Panc1 (cell line): ENCODE results near the gene EIF3B. TPM values are rescaled to one million over a fixed set of nuclear protein-coding genes. Genes with fewer than 3 reads are reported as not detected.
A peak's percentile ranks its signal among the peaks of the same experiment; 100 is the strongest.
"Not testable (repeated sequence)": the region's sequence is repeated elsewhere in the genome, so short reads cannot be mapped to it uniquely, and the experiment has no call there.

Experiments
- ATAC-seq: fragments of 200-7000 bp; cut with Tn5 transposase; 2 replicates; pipeline ENCODE4 v1.9.1; 2020; ENCODE audit warnings: mild to moderate bottlenecking, moderate library complexity
- BruUV-seq: library from RNA; stranded (reverse); fragments of 400-500 nt; replicated peaks from 2 replicates; lab custom pipeline; 2021; lab: Mats Ljungman, UMichigan
- CTCF ChIA-PET: fragments of 300-600 bp; sonication (Branson Sonifier 250); formaldehyde crosslinking; loops from one replicate; lab custom pipeline; 2022; ENCODE audit warnings: antibody characterized with exemption; lab: Charles Lee
- POLR2A ChIA-PET: fragments of 300-600 bp; sonication (Branson Sonifier 250); formaldehyde crosslinking; loops from one replicate; lab custom pipeline; 2022; ENCODE audit warnings: antibody characterized with exemption; lab: Charles Lee
- DNase-seq: peaks from one replicate; pipeline ENCODE4 v3.0.0-alpha.2; 2010; ENCODE audit warnings: low read depth, low spot score
- H3K27ac ChIP-seq: 2 replicates; pipeline ENCODE4 v1.5.1; 2011; ENCODE audit warnings: mild to moderate bottlenecking, low read length, inconsistent platforms
- H3K27me3 ChIP-seq: fragments of 200-500 bp; sonication (Bioruptor generic); 2 replicates; pipeline ENCODE4 v1.6.0; 2014; ENCODE audit warnings: low read length, inconsistent platforms; ENCODE audit not compliant: control insufficient read depth, insufficient read depth
- H3K36me3 ChIP-seq: fragments of 200-500 bp; sonication (Bioruptor generic); 2 replicates; pipeline ENCODE4 v1.5.1; 2014; ENCODE audit warnings: inconsistent platforms, mild to moderate bottlenecking, low read length, moderate library complexity; ENCODE audit not compliant: control insufficient read depth, insufficient read depth
- H3K4me1 ChIP-seq: 2 replicates; pipeline ENCODE4 v1.5.1; 2011; ENCODE audit warnings: inconsistent platforms, mild to moderate bottlenecking, low read length, moderate library complexity; ENCODE audit not compliant: control insufficient read depth, insufficient read depth
- H3K4me3 ChIP-seq, 2 experiments: 2 replicates each; pipeline ENCODE4 v1.5.1; 2011 to 2012; ENCODE audit warnings: low read depth in 2 of 2, low read length in 2 of 2, mild to moderate bottlenecking in 2 of 2, inconsistent platforms in 1 of 2, moderate library complexity in 1 of 2
- H3K9me3 ChIP-seq: fragments of 200-500 bp; sonication (Bioruptor generic); 2 replicates; pipeline ENCODE4 v1.5.1; 2014; ENCODE audit warnings: low read depth, mild to moderate bottlenecking, inconsistent platforms, low read length, moderate library complexity; ENCODE audit not compliant: control insufficient read depth, insufficient read depth
- POLR2AphosphoS5 ChIP-seq: IDR thresholded peaks from 2 replicates; pipeline ENCODE4 v1.6.1; 2012; ENCODE audit warnings: mild to moderate bottlenecking, low read depth, low read length, moderate library complexity
- SIN3A ChIP-seq: IDR thresholded peaks from 2 replicates; pipeline ENCODE4 v1.6.1; 2012; ENCODE audit warnings: low read depth, mild to moderate bottlenecking, low read length, moderate library complexity, borderline replicate concordance; ENCODE audit not compliant: insufficient read depth
- TCF7L2 ChIP-seq: IDR thresholded peaks from 2 replicates; pipeline ENCODE4 v1.6.1; 2011; ENCODE audit warnings: mild to moderate bottlenecking, low read depth, low read length, inconsistent platforms
- in situ Hi-C: cut with HindIII; loops from 2 replicates; pipeline ENCODE4 v1.10.0; 2016; ENCODE audit warnings: low sequenced_read_pairs, low pct_unique_long_range_greater_than_20kb
- intact Hi-C: fragments of 100-400 bp; cut with micrococcal nuclease; formaldehyde crosslinking; loops from one replicate; pipeline ENCODE4 v1.10.0; 2022; ENCODE audit not compliant: unreplicated experiment
- total RNA-seq: library from RNA; stranded (reverse); gene quantifications from one replicate; pipeline ENCODE4 v1.2.1, GENCODE V29; 2021; ENCODE audit not compliant: unreplicated experiment
- TF ChIP-seq, protein P1 (sequence below): fragments of 450-650 bp; IDR thresholded peaks from 2 replicates; pipeline ENCODE4 v1.5.1; 2017; ENCODE audit warnings: mild to moderate bottlenecking
- TF ChIP-seq, protein P2 (sequence below), 2 experiments: IDR thresholded peaks; 2 replicates each; pipeline ENCODE4 v1.6.1; 2011 to 2012; ENCODE audit warnings: low read depth in 2 of 2, control low read depth in 1 of 2, low read length in 1 of 2, mild to moderate bottlenecking in 1 of 2, moderate library complexity in 1 of 2; ENCODE audit not compliant: insufficient read depth in 1 of 2

The EIF3B gene
- total RNA-seq, 1 experiment from 2014 or later = 432 TPM

DNA sequence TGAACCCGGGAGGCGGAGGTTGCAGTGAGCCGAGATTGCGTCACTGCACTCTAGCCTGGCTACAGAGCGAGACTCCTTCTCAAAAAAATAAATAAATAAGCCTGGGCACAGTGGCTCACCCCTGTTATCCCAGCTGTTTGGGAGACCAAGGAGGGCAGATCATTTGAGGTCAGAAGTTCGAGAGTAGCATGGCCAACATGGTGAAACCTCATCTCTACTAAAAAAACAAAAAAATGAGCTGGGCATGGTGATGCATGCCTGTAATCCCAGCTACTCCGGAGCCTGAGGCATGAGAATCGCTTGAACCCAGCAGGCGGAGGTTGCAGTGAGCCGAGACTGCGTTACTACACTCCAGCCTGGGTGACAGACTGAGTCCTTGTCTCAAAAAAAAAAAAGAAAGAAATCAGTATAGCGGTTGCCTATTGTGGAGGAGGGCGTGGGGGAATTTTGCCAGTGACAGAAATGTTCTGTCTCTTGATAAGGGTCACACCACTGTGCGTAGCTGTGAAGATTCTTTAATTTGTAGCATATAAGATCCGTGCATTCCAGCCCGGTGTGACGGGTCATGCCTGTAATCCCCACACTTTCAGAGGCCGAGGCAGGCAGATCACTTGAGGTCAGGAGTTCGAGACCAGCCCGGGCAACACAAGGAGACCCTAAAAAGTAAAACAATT, 17.9 kb upstream of the EIF3B start:
- Histone ChIP-seq H3K36me3 (no peaks in the 10 kb centered on the region), H3K9me3 (no peaks in the 10 kb centered on the region), H3K4me1 (no peaks in the 10 kb centered on the region), H3K4me3 (no peak overlapping the region), H3K27me3 (no peaks in the 10 kb centered on the region), H3K27ac (no peak overlapping the region)
- CTCF ChIA-PET = interaction anchor here (0.6 kb wide), 1 partner anchor 10 kb away, joined by 6 read pairs; no protein-coding TSS in a partner anchor
- DNase-seq (no peak), ATAC-seq (no peak)
- in situ Hi-C loops (no loop called here), intact Hi-C loops (no loop called here)
- TF ChIP-seq SIN3A (no peak), TCF7L2 (no peak), POLR2AphosphoS5 (no peak)
- TF ChIP-seq, protein P1, sequence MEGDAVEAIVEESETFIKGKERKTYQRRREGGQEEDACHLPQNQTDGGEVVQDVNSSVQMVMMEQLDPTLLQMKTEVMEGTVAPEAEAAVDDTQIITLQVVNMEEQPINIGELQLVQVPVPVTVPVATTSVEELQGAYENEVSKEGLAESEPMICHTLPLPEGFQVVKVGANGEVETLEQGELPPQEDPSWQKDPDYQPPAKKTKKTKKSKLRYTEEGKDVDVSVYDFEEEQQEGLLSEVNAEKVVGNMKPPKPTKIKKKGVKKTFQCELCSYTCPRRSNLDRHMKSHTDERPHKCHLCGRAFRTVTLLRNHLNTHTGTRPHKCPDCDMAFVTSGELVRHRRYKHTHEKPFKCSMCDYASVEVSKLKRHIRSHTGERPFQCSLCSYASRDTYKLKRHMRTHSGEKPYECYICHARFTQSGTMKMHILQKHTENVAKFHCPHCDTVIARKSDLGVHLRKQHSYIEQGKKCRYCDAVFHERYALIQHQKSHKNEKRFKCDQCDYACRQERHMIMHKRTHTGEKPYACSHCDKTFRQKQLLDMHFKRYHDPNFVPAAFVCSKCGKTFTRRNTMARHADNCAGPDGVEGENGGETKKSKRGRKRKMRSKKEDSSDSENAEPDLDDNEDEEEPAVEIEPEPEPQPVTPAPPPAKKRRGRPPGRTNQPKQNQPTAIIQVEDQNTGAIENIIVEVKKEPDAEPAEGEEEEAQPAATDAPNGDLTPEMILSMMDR = no peak
- TF ChIP-seq, protein P2, sequence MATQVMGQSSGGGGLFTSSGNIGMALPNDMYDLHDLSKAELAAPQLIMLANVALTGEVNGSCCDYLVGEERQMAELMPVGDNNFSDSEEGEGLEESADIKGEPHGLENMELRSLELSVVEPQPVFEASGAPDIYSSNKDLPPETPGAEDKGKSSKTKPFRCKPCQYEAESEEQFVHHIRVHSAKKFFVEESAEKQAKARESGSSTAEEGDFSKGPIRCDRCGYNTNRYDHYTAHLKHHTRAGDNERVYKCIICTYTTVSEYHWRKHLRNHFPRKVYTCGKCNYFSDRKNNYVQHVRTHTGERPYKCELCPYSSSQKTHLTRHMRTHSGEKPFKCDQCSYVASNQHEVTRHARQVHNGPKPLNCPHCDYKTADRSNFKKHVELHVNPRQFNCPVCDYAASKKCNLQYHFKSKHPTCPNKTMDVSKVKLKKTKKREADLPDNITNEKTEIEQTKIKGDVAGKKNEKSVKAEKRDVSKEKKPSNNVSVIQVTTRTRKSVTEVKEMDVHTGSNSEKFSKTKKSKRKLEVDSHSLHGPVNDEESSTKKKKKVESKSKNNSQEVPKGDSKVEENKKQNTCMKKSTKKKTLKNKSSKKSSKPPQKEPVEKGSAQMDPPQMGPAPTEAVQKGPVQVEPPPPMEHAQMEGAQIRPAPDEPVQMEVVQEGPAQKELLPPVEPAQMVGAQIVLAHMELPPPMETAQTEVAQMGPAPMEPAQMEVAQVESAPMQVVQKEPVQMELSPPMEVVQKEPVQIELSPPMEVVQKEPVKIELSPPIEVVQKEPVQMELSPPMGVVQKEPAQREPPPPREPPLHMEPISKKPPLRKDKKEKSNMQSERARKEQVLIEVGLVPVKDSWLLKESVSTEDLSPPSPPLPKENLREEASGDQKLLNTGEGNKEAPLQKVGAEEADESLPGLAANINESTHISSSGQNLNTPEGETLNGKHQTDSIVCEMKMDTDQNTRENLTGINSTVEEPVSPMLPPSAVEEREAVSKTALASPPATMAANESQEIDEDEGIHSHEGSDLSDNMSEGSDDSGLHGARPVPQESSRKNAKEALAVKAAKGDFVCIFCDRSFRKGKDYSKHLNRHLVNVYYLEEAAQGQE (IDR thresholded peaks at IDR 0.05; ENCODE audit: insufficient read depth in 1 of 2, low read depth in 2 of 2, low read length in 1 of 2) = no peak
- BruUV-seq = no TSS peak
- POLR2A ChIA-PET = interaction anchor here (0.6 kb wide), 1 partner anchor 556 kb away, joined by 5 read pairs; no protein-coding TSS in a partner anchor

DNA sequence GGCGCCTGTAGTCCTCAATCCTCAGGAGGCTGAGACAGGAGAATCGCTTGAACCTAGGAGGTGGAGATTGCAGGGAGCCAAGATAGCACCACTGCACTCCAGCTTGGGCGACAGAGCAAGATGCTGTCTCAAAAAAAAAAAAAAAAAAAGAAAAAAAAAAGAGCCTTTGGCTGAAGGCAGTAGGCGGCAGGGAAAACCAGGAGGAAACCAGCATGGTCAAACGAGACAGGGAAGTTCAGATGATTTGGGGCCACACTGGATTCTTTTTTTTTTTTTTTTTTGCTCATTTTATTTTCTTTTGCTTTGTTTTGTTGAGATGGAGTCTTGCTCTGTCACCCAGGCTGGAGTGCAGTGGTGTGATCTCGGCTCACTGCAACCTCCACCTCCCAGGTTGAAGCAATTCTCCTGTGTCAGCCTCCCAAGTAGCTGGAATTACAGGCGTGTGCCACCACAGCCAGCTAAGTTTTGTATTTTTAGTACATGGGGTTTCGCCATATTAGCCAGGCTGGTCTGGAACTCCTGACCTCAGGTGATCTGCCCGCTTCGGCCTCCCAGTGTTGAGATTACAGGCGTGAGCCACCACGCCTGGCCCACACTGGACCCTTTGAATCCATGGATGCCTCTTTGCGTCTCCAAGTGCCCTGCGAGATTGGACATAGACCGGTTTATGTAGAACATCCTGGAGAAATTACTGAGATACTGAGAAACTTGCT, 7.1 kb upstream of the EIF3B start:
- H3K27ac ChIP-seq, H3K36me3 ChIP-seq, DNase-seq, in situ Hi-C loops, POLR2A ChIA-PET, BruUV-seq, H3K4me1 ChIP-seq, H3K9me3 ChIP-seq, H3K27me3 ChIP-seq, H3K4me3 ChIP-seq: not testable (repeated sequence)
- ATAC-seq = peak; percentile 54
- intact Hi-C loops = loop anchor here (5.0 kb wide), 1 partner anchor 100 kb away; no protein-coding TSS in a partner anchor
- CTCF ChIA-PET = interaction anchor here (0.6 to 1.6 kb wide), 7 partner anchors 14 to 792 kb away, joined by 3 to 7 read pairs (median 4); no protein-coding TSS in a partner anchor
